ENCODE results near the gene CEP63. TPM values are rescaled to one million over a fixed set of nuclear protein-coding genes. Genes with fewer than 3 reads are reported as not detected.

Gene CEP63
- total RNA-seq, 3 donors from 2014 or later (not counting 1 experiment from before 2014, with no cell fraction given): 17.9 to 25.7 (median 19.5) TPM

DNA sequence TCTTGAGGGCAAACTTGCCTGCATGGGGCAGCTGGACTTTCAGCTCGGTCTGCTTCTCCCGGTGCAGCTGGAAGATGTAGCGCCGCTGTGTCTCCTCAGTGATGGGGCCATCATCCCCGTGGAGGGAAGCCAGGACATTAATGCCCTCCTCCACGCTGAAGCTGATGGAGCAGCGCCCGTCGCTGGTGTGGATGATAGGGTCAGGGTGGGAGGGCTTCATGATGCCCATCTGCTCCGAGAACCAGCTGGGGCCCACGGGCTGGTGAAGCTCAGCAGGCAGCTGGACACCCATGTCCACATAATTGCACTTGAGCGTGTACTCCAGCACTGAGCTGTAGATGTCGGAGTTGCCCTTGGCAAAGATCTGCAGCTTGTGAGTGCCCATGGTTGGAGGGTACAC is 118.1 kb downstream of the CEP63 start:
- Histone ChIP-seq H3K4me3 (ENCODE audit: low read length) (no peak overlapping the region), H3K4me1 (ENCODE audit: control insufficient read depth, insufficient read depth, low read length) (peaks cover 16% of the 10 kb centered on the region), H3K27ac (ENCODE audit: low read length) (no peak overlapping the region), H3K27me3 (ENCODE audit: control insufficient read depth, insufficient read depth, low read length) (no peaks in the 10 kb centered on the region), H3K36me3 (ENCODE audit: control insufficient read depth, insufficient read depth, low read length) (no peaks in the 10 kb centered on the region), H3K9me3 (ENCODE audit: control insufficient read depth, insufficient read depth, low read length) (no peaks in the 10 kb centered on the region)
- Mint-ChIP-seq H3K9me3 (no peaks in the 10 kb centered on the region), H3K36me3 (no peaks in the 10 kb centered on the region), H3K4me1 (peaks cover 0 to 17% of the 10 kb centered on the region in 2 donors), H3K27ac (no peak overlapping the region), H3K27me3 (ENCODE audit: low read depth in 2 of 2) (peaks cover 0 to 5% of the 10 kb centered on the region in 2 donors), H3K4me3 (no peak overlapping the region)
- WGBS (ENCODE audit: insufficient coverage): 91% methylated on average over 13 of the region's 13 CpGs
- intact Hi-C loops (cut with micrococcal nuclease): loop anchor here (5.0 kb wide), 1 partner anchor 1438 kb away; no protein-coding TSS in a partner anchor
- no peak for DNase-seq
- ATAC-seq: no peak
- TF ChIP-seq, protein P1, sequence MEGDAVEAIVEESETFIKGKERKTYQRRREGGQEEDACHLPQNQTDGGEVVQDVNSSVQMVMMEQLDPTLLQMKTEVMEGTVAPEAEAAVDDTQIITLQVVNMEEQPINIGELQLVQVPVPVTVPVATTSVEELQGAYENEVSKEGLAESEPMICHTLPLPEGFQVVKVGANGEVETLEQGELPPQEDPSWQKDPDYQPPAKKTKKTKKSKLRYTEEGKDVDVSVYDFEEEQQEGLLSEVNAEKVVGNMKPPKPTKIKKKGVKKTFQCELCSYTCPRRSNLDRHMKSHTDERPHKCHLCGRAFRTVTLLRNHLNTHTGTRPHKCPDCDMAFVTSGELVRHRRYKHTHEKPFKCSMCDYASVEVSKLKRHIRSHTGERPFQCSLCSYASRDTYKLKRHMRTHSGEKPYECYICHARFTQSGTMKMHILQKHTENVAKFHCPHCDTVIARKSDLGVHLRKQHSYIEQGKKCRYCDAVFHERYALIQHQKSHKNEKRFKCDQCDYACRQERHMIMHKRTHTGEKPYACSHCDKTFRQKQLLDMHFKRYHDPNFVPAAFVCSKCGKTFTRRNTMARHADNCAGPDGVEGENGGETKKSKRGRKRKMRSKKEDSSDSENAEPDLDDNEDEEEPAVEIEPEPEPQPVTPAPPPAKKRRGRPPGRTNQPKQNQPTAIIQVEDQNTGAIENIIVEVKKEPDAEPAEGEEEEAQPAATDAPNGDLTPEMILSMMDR (IDR thresholded peaks at IDR 0.05): no peak

DNA sequence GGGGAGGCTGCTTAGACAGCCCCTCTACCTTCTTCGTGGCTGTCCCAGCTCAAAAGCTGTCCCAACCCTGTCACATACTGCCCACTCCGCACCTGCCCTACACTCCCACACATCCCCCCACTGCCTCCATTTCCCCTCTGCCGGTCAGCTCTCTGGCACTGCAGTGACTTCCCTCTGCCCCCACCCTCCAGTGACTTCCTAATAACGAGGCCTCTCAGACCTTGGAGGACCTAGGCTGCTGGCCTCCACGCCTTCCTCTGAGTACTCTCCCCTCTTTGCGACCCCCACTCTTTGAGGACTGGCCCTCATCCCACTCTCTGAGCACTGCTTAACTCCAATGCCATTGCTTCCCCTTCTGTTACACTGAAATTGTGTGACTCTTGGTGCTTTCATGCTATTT is 119.7 kb downstream of the CEP63 start:
- DNase-seq (no peak), ATAC-seq (no peak)
- H3K36me3 Mint-ChIP-seq: no peaks in the 10 kb centered on the region
- no peak overlapping the region for H3K27ac Mint-ChIP-seq
- Histone ChIP-seq H3K4me3 (ENCODE audit: low read length) (no peak overlapping the region), H3K9me3 (ENCODE audit: control insufficient read depth, insufficient read depth, low read length) (no peaks in the 10 kb centered on the region), H3K36me3 (ENCODE audit: control insufficient read depth, insufficient read depth, low read length) (no peaks in the 10 kb centered on the region), H3K4me1 (ENCODE audit: control insufficient read depth, insufficient read depth, low read length) (peaks cover 16% of the 10 kb centered on the region), H3K27ac (ENCODE audit: low read length) (no peak overlapping the region), H3K27me3 (ENCODE audit: control insufficient read depth, insufficient read depth, low read length) (no peaks in the 10 kb centered on the region)
- TF ChIP-seq, protein P1 (IDR thresholded peaks at IDR 0.05): no peak
- H3K4me1 Mint-ChIP-seq: peaks cover 0 to 17% of the 10 kb centered on the region in 2 donors
- no peak overlapping the region for H3K4me3 Mint-ChIP-seq
- peaks cover 0 to 5% of the 10 kb centered on the region in 2 donors for H3K27me3 Mint-ChIP-seq (ENCODE audit: low read depth in 2 of 2)
- WGBS (ENCODE audit: insufficient coverage): 74% methylated on average over 6 of the region's 6 CpGs
- intact Hi-C loops (cut with micrococcal nuclease): no loop called here
- no peaks in the 10 kb centered on the region for H3K9me3 Mint-ChIP-seq

DNA sequence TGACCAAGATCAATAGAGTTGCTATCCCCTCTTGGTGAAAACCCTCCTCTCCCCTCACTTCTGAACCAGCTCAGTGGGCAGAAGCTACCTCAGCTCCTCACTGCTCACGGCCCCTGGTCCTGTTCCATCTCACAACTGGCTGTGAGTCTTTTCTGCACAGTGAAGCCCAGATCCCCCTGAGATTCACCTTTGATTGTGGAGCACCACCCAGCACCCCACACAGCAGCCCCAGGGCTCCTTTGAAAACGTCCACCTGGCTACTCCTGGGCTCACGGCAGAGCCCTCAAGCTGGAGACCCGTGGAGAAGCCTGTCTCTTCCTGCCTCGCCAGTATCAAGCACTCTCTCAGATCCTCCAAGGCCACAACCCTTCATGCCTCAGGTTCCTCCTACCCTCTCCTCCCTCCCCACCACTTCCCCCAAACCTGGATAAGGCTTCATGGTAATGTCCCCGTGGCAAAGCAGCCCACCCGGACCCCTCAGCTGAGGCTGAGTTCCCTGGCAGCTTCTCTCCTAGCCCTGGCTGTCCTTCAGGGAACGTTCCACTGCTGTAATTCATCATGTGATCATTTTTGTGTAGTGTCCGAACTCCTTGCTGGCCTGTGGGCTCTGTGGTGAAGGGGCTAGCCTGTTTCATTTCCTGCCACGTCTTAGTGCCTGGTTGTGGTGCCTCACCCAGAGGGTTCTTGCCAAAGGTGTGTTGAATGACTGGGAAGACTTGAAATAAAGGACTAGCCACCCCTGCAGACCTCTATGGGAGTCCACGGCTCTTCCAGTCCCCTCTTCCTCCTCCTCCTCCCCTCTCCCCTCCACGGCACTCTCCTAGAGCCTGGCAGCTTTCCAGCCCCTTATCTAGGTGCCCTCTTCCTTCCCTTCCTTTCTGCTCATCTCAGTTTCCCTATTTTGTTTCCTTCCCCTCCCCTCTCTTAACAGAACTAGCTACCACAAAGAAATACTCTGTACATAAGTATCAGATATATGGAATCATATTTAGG is 120.5 kb downstream of the CEP63 start:
- Histone ChIP-seq H3K4me3 (ENCODE audit: low read length) (no peak overlapping the region), H3K4me1 (ENCODE audit: control insufficient read depth, insufficient read depth, low read length) (peaks cover 10% of the 10 kb centered on the region), H3K9me3 (ENCODE audit: control insufficient read depth, insufficient read depth, low read length) (no peaks in the 10 kb centered on the region), H3K36me3 (ENCODE audit: control insufficient read depth, insufficient read depth, low read length) (no peaks in the 10 kb centered on the region), H3K27me3 (ENCODE audit: control insufficient read depth, insufficient read depth, low read length) (no peaks in the 10 kb centered on the region), H3K27ac (ENCODE audit: low read length) (no peak overlapping the region)
- H3K27me3 Mint-ChIP-seq (ENCODE audit: low read depth in 2 of 2): peaks cover 0 to 5% of the 10 kb centered on the region in 2 donors
- DNase-seq (no peak), ATAC-seq (peak in 1 of 3 donors; percentile 36)
- no peaks in the 10 kb centered on the region for H3K36me3 Mint-ChIP-seq
- TF ChIP-seq, protein P1 (IDR thresholded peaks at IDR 0.05): no peak
- H3K9me3 Mint-ChIP-seq: no peaks in the 10 kb centered on the region
- no peak overlapping the region for H3K27ac Mint-ChIP-seq
- peaks cover 0 to 12% of the 10 kb centered on the region in 2 donors for H3K4me1 Mint-ChIP-seq
- H3K4me3 Mint-ChIP-seq: no peak overlapping the region
- intact Hi-C loops (cut with micrococcal nuclease): no loop called here
- WGBS (ENCODE audit: insufficient coverage): 20% methylated on average over 12 of the region's 12 CpGs

Data from natural killer cell (primary cell).